ENCODE data around the gene CLCNKB. TPM values are rescaled to one million over a fixed set of nuclear protein-coding genes. Genes with fewer than 3 reads are reported as not detected.

Gene CLCNKB
- total RNA-seq, 4 donors from 2014 or later = 0.39 to 3.1 (median 0.44) TPM; not detected in 1

DNA sequence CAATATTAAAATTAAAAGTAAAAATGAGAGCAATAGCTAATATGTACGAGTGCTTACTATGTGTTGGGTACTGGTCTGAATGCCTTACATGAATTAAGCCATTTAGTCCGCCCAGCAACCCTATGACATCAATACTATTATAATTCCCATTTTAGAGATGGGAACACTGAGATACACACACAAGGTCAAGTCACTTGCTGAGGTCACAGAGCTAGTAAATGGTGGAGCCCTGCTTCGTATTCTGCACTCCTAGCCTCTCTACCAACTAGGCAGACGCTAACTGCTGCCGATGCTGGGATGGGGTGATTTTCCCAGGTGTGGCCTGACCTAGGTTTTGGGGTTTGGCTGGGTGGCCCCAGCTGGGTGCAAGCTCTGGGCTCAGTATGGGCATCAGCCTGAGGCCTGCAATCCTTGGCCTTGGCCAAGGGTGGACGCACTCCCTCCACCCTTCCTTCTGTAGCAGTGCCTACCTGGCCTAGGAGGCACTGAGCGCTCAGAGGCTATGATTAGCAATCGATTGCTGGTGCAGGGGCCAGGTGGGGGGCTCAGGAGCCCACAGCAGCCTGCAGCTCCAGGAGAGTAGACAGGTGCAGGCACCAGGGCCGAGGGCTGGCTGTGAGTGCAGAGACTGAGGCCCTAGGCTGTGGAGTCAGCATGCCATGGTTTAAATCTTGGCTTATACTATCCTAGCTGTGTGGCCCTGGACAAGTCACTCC is 27.2 kb downstream of the CLCNKB start:
- H3K36me3 ChIP-seq = no peaks in the 10 kb centered on the region
- DNase-seq (ENCODE audit: low spot score in 2 of 2) = no peak
- no peak for TF ChIP-seq POLR2A (IDR thresholded peaks at IDR 0.05)
- TF ChIP-seq EP300 (IDR thresholded peaks at IDR 0.05) = no peak
- TF ChIP-seq, protein P1, sequence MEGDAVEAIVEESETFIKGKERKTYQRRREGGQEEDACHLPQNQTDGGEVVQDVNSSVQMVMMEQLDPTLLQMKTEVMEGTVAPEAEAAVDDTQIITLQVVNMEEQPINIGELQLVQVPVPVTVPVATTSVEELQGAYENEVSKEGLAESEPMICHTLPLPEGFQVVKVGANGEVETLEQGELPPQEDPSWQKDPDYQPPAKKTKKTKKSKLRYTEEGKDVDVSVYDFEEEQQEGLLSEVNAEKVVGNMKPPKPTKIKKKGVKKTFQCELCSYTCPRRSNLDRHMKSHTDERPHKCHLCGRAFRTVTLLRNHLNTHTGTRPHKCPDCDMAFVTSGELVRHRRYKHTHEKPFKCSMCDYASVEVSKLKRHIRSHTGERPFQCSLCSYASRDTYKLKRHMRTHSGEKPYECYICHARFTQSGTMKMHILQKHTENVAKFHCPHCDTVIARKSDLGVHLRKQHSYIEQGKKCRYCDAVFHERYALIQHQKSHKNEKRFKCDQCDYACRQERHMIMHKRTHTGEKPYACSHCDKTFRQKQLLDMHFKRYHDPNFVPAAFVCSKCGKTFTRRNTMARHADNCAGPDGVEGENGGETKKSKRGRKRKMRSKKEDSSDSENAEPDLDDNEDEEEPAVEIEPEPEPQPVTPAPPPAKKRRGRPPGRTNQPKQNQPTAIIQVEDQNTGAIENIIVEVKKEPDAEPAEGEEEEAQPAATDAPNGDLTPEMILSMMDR (IDR thresholded peaks at IDR 0.05) = no peak
- peaks cover 0 to 4% of the 10 kb centered on the region in 2 donors for H3K27me3 ChIP-seq
- H3K4me3 ChIP-seq = no peak overlapping the region
- H3K9me3 ChIP-seq = no peaks in the 10 kb centered on the region
- peaks cover 0 to 32% (median 12%) of the 10 kb centered on the region in 4 donors for H3K4me1 ChIP-seq
- 80 to 89% methylated on average over 9 of the region's 9 CpGs for WGBS, 2 donors
- H3K27ac ChIP-seq = no peak overlapping the region

GRCh38 chr1:16071614-16072013 is 28.0 kb downstream of the CLCNKB start:
- no peak for DNase-seq (ENCODE audit: low spot score in 2 of 2)
- H3K4me3 ChIP-seq = no peak overlapping the region
- 90 to 95% methylated on average over 2 to 6 of the region's 6 CpGs for WGBS, 2 donors
- H3K4me1 ChIP-seq = peaks cover 0 to 34% (median 12%) of the 10 kb centered on the region in 4 donors
- no peaks in the 10 kb centered on the region for H3K36me3 ChIP-seq
- H3K27me3 ChIP-seq = peaks cover 0 to 4% of the 10 kb centered on the region in 2 donors
- H3K27ac ChIP-seq = no peak overlapping the region
- no peaks in the 10 kb centered on the region for H3K9me3 ChIP-seq
- TF ChIP-seq POLR2A (IDR thresholded peaks at IDR 0.05) (no peak), EP300 (IDR thresholded peaks at IDR 0.05) (no peak)
- TF ChIP-seq, protein P1 (IDR thresholded peaks at IDR 0.05) = no peak

DNA sequence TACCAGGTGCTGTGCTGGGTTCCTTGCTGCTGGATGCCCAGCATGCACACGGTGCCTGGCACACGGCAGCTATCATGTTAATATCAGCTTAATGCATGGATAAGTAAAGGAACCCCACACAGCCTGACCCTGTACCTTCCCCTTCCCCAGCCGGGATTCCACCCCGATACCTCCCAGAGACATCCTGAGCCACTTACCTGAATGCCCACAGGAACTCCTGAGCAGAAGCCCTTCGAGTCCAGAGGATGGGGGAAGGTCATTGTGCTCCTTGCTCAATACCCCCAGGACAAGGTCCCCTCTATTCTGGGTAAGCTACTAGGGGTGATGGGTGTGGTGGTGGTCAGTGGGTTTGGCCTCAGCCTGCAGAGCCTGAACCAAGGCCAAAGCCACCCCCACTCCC is 28.5 kb downstream of the CLCNKB start:
- WGBS, 2 donors = 71 to 74% methylated on average over 5 of the region's 5 CpGs
- DNase-seq (ENCODE audit: low spot score in 2 of 2) = no peak
- peaks cover 0 to 4% of the 10 kb centered on the region in 2 donors for H3K27me3 ChIP-seq
- no peaks in the 10 kb centered on the region for H3K36me3 ChIP-seq
- H3K4me3 ChIP-seq = no peak overlapping the region
- peaks cover 0 to 34% (median 12%) of the 10 kb centered on the region in 4 donors for H3K4me1 ChIP-seq
- TF ChIP-seq, protein P1 (IDR thresholded peaks at IDR 0.05) = no peak
- no peak for TF ChIP-seq POLR2A (IDR thresholded peaks at IDR 0.05)
- TF ChIP-seq EP300 (IDR thresholded peaks at IDR 0.05) = no peak
- H3K9me3 ChIP-seq = no peaks in the 10 kb centered on the region
- no peak overlapping the region for H3K27ac ChIP-seq

DNA sequence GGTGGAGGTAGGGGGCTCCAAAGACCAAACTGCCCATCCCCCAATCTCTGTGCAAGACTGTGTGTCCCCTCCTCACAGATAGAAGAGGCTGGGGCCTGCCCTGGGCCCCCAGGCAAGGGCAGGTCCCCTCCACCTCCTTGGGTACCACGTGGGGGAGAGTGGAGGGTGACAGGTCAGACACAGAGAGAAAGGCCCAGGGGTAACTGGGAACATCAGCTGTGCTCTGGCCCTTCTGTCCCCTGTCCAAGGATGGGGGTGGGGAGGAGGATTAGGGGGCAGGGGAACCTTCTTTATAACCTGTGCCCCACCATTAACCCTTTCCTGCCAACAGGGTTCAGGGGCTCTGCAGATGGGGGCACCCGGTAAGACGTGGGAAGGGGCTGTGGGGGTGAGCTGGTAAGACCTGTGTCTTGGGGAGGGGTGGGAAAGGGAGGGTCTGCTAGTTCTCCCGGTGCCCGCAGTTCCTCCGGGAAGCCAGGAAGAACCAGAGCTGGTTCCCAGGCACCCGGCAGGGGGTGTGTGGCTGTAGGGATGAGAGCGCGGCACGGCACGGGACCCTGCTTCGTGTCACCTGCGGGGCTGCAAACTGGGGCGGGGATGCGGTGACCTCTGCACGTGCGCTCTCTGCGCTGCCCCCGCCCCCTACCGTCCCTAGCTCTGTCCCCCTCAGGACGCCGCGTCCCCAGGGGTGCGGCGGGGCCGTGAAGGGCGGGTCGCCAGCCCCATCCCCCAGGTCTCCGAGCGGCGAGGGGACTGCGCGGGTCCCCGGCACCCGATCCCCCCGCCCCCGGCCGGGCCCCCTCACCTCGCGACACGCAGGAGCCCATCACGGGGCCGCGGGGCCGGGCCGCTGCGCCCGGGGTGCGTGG is 29.3 kb downstream of the CLCNKB start:
- DNase-seq (ENCODE audit: low spot score in 2 of 2) = no peak
- H3K4me1 ChIP-seq = peaks cover 0 to 33% (median 12%) of the 10 kb centered on the region in 4 donors
- peaks cover 0 to 4% of the 10 kb centered on the region in 2 donors for H3K27me3 ChIP-seq
- no peaks in the 10 kb centered on the region for H3K9me3 ChIP-seq
- no peak overlapping the region for H3K27ac ChIP-seq
- H3K36me3 ChIP-seq = no peaks in the 10 kb centered on the region
- WGBS, 2 donors = 11 to 12% methylated on average over 17 to 28 of the region's 49 CpGs
- peak overlapping the region in 3 of 4 donors; percentile 22 to 52 (median 25) for H3K4me3 ChIP-seq
- no peak for TF ChIP-seq POLR2A (IDR thresholded peaks at IDR 0.05)
- TF ChIP-seq, protein P1 (IDR thresholded peaks at IDR 0.05) = no peak
- no peak for TF ChIP-seq EP300 (IDR thresholded peaks at IDR 0.05)
